Tibial nerve (tissue), 4 donors: ENCODE data around the gene RPUSD1.

Experiments used
- EP300 ChIP-seq, 2 donors: sonication (generic); formaldehyde crosslinking; IDR thresholded peaks; one replicate each; pipeline ENCODE4 v1.6.1; 2017; ENCODE audit warnings: antibody characterized with exemption in 2 of 2, mild to moderate bottlenecking in 1 of 2
- POLR2A ChIP-seq, 2 donors: fragments of 450-650 bp; IDR thresholded peaks; one replicate each; pipeline ENCODE4 v1.6.1; 2017; ENCODE audit warnings: antibody characterized with exemption in 2 of 2, mild to moderate bottlenecking in 2 of 2, moderate library complexity in 2 of 2
- TF ChIP-seq, protein P1 (sequence below), 5 experiments: fragments of 200-600 bp in 3 of 5; fragments of 450-650 bp in 2 of 5; sonication (generic) in 3 of 5; IDR thresholded peaks; one replicate each; pipeline ENCODE4 v1.5.1; 2016 to 2019; ENCODE audit warnings: antibody characterized with exemption in 5 of 5, mild to moderate bottlenecking in 3 of 5, moderate library complexity in 2 of 5

DNA sequence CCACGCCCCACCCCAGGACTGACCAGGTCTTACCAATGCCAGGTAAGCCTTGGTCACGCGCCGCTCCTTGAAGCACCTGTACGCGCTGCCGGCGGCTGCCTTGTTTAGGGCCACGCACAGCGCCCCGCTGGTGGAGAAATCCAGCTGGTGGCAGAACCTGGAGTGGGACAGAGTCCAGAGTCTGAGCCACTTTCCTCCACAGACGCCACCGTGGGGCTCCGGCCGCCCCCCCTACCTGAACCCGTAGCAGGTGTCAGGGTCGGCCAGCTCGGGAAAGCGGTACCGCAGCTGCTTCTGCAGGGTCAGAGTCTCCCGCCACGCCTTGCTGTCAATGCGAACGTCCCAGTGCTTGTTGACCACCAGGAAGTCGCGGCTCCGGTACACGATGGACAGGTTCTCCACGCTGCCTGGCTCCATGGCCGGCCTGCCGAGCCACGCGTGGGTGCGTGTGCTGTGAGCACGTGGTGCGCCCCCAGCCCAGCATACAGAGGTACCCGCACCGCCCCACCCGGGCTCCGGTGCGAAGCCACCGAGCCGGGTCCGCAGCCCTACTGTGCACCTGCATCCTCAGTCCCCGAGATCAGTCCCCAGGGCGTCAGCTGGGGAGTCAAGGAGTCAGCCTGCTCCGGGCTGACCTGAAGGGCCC lies 737 bp downstream of the RPUSD1 start:
- TF ChIP-seq, protein P1, sequence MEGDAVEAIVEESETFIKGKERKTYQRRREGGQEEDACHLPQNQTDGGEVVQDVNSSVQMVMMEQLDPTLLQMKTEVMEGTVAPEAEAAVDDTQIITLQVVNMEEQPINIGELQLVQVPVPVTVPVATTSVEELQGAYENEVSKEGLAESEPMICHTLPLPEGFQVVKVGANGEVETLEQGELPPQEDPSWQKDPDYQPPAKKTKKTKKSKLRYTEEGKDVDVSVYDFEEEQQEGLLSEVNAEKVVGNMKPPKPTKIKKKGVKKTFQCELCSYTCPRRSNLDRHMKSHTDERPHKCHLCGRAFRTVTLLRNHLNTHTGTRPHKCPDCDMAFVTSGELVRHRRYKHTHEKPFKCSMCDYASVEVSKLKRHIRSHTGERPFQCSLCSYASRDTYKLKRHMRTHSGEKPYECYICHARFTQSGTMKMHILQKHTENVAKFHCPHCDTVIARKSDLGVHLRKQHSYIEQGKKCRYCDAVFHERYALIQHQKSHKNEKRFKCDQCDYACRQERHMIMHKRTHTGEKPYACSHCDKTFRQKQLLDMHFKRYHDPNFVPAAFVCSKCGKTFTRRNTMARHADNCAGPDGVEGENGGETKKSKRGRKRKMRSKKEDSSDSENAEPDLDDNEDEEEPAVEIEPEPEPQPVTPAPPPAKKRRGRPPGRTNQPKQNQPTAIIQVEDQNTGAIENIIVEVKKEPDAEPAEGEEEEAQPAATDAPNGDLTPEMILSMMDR (IDR thresholded peaks at IDR 0.05) = no peak
- TF ChIP-seq POLR2A (IDR thresholded peaks at IDR 0.05) (no peak), EP300 (IDR thresholded peaks at IDR 0.05) (no peak)
